Right ventricle myocardium superior (tissue), 1 donor: ENCODE results near the gene SDCBP2. TPM values are rescaled to one million over a fixed set of nuclear protein-coding genes. Genes with fewer than 3 reads are reported as not detected.

Experiments used
- ATAC-seq: fragments of 200-7000 bp; cut with Tn5 transposase; one replicate; pipeline ENCODE4 v1.9.1; 2020; ENCODE audit warnings: mild to moderate bottlenecking; ENCODE audit not compliant: poor library complexity
- DNase-seq: peaks from one replicate; pipeline ENCODE4 v3.0.0-alpha.2; 2020
- intact Hi-C: fragments of 100-400 bp; cut with DNase I; formaldehyde crosslinking; loops from one replicate; pipeline ENCODE4 v1.11.2; 2022
- total RNA-seq: library from RNA; stranded (reverse); fragmentation: NEBNext Ultra II Directional; extraction: Animal tissue kit (Norgen Biotek cat#: 25700); gene quantifications from one replicate; pipeline ENCODE4 v1.2.1, GENCODE V29; 2021
- donor health status: DM: no; HTN: yes; CAD: no; lungs with severe emphysema.

SDCBP2 gene
- total RNA-seq, 1 donor from 2014 or later: 2.5 TPM

- no peak for DNase-seq
Measured at GRCh38 chr20:1334370-1334731, 5.4 kb upstream of the SDCBP2 start.

GRCh38 chr20:1333462-1334369, 4.8 kb upstream of the SDCBP2 start:
- ATAC-seq (no peak), DNase-seq (no peak)
- intact Hi-C loops: no loop called here

More at GRCh38 chr20:1334370-1334731, 5.4 kb upstream of the SDCBP2 start:
- ATAC-seq: no peak
- intact Hi-C loops: no loop called here

- ATAC-seq (no peak), DNase-seq (no peak)
- intact Hi-C loops: no loop called here
Measured at GRCh38 chr20:1332749-1333300, 3.9 kb upstream of the SDCBP2 start.

- intact Hi-C loops: no loop called here
- no peak for ATAC-seq
Measured at GRCh38 chr20:1331801-1332453, 3.0 kb upstream of the SDCBP2 start.

GRCh38 chr20:1331101-1331500, 2.2 kb upstream of the SDCBP2 start:
- DNase-seq (no peak), ATAC-seq (no peak)
- intact Hi-C loops: no loop called here

More at GRCh38 chr20:1331801-1332453, 3.0 kb upstream of the SDCBP2 start:
- no peak for DNase-seq

DNA sequence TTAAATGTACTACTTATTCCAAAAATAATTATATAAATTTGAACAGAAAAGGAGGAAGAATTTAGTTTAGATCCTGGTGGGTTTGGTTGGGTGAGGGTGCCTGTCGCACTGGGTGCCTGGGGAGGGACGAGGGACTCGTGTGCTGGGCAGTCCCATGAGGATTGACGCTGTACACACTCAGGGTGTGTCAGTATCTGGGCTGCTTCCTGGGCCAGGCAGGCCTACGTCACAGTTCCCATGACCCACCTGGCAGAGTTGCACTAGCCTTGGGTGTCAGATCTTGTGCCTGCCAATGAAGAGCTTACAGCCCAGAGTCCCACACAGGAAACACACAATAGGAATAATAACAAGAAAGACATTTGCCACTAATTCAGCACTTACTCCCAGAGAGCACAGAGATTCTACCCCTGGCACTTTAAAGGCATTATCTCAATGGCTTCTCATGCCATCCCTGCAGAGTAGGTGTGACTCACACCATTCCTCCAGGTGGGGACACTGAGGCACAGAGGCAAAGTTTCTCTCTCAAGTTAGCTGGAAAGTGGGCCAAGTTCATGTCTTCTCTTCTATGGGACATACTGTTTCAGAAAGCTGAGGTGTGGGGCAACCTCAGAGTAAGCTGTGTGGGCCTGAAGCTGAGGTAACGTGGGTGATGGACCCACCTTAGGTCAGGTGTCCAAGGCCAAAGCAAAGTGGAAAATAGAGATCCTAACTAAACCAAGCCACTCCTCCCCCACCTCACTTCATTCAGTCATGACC, 1.3 kb upstream of the SDCBP2 start:
- peak; percentile 70 for ATAC-seq
- peak; percentile 78 for DNase-seq
- intact Hi-C loops: no loop called here

DNA sequence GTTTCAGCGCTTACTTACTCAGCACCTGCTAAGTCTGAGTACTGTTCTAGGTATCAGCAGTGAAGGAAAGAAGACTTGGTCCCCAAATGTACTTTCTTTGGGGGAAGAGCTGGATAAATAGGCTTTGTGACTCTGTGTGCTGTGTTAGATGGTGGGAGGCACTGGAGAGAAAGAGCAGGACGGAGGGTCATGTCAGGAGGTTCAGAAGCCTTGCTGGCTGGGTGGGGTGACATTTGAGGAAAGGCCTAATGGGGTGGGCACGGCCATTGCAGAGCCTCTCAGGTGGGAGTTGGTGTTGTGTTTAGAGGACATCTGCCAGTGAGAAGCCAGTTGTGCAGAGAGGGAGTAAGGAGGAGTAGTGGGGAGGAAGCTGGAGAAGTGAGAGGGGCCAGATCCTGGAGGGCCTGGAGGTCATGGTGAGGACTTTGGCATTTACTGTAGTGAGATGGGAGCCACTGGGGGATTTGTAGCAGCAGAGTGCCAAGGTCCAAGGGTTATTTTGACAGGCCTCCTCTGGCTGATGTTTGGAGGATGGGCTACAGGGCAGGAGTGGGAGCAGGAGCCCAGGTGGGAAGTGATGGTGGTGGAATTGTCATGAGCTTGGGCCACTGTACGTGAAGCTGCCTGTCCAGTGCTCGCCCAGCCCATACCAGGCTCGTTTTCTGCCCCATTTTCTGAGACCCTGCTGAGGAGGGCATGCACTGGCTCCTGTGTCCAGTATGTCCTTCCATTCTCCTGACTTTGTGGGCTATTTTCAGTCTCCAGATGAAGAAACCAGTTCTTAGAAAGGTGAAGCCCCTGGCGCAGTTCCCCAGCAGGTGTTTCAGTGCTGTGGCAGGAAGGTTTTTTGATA, 886 bp downstream of the SDCBP2 start:
- ATAC-seq: no peak
- intact Hi-C loops: loop anchor here (5.0 kb wide), 1 partner anchor 44 kb away; no protein-coding TSS in a partner anchor
- no peak for DNase-seq

DNA sequence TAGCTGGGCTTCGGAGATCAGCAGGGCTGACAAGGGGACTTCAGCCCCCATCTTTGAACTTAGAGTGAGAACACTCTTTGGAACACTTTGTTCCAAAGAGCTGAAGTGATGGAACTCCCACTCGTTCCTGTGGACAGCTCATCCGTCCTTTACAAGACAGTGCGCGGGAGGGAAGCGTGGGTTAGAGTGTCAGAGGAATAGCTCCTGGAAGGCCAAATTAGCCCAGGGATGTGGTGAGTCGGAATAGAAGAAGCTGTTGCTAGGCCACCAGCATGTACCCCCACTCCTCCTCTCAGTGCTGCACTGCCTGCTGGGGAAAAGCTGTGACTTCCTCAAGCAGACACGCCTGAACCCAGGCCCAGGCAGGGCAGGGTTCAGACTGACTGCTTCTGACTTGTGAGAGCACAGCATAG, 1.7 kb downstream of the SDCBP2 start:
- DNase-seq: no peak
- no peak for ATAC-seq
- intact Hi-C loops: loop anchor here (5.0 kb wide), 1 partner anchor 45 kb away; no protein-coding TSS in a partner anchor

GRCh38 chr20:1326031-1326930, 2.7 kb downstream of the SDCBP2 start:
- DNase-seq (peak; percentile 64), ATAC-seq (peak; percentile 17)
- intact Hi-C loops: loop anchor here (5.0 kb wide), 1 partner anchor 46 kb away; no protein-coding TSS in a partner anchor

DNA sequence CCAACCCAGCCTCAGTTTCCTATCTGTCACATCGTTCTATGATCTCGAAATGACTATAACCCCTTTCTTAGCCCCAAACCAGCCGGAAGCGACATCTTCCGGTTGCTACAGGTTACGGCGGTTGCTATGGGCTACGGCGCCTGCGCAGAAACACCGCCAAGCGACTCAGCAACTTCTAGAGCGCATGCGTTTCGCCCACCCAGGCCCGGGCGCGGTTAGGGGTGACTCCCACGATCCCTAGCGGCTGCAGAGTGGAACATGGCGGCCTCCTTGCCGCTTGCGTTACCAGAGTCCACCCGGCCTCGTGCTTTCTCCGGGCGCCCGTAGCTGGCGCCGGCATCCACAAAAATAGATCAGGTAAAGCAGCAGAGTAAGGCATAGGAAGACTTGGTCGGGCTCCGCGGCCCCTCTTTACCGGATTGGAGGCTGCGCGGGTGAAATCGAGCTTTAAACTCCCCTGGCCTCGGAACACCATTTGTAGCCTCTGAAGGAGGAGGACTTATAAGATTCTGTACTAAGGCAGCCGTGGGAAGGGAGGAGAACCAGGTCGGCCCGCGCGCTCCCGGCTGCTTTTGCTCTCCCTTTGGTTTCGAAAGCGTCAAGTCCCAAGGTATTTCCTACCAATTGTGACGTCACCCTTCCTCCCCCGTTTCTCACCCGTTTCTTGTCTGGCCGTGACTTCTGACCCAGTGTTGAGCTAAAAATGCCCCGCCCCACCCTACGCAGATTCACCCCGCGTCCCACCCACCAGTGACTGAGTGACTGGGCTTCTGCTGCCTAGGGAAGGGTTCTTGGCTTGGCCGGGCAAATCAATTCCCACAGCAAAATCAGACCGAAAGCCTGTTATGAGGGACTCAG, 3.5 kb downstream of the SDCBP2 start:
- DNase-seq (peak; percentile 99), ATAC-seq (peak; percentile 96)
- intact Hi-C loops: loop anchor here (2.0 to 5.0 kb wide), 2 partner anchors 47 to 67 kb away; partner anchors contain the start of gene FKBP1A

DNA sequence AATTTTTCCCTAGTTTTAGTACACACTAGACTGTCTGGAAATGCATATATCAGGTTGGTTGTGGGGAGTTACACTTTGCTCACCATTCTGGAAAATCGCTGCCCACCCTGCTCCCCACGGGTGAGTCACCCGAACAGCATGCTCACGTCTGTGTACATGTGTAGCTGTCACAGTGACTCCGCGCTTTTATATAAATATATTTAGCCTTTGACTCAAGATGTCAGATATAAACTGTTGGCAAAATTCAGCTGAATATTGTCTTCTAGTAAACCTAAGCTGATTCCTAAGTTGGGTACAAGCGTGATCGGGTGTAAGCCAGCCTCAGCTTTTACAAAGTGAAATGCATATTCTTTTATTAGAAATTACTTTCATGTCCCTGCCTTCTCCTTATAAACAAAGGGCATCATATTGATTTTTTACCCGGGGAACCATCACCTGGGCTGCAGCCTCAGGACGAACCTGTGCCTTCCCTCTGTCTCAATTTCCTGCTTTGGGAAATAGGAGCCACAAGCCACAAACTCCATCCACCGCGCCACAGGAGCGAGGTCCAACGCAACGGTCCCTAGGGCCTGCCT, 4.3 kb downstream of the SDCBP2 start:
- DNase-seq: no peak
- no peak for ATAC-seq
- intact Hi-C loops: loop anchor here (2.0 to 5.0 kb wide), 2 partner anchors 48 to 68 kb away; partner anchors contain the start of gene FKBP1A

GRCh38 chr20:1323830-1324597, 4.9 kb downstream of the SDCBP2 start:
- intact Hi-C loops: loop anchor here (2.0 kb wide), 1 partner anchor 69 kb away; the partner anchor contains the start of gene FKBP1A
- ATAC-seq (no peak), DNase-seq (no peak)

DNA sequence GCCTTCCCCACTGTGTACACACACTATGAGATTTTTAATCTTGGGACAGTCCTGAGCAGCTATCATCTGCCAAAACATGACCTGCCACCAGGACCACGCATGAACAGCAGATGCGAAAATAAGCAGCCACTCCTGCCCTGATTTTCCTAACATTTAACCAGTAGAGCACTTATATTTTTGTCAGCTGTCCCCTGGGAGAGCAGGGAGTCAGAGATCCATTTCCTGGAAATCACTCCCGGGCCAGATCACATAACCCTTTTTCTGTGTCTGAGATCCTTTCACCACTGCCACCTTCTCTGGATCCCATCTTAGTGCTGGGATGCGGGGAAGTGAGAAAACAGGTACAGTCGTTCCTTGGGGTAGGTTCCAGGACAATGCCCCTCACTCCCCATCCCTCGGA, 5.7 kb downstream of the SDCBP2 start:
- DNase-seq: no peak

DNA sequence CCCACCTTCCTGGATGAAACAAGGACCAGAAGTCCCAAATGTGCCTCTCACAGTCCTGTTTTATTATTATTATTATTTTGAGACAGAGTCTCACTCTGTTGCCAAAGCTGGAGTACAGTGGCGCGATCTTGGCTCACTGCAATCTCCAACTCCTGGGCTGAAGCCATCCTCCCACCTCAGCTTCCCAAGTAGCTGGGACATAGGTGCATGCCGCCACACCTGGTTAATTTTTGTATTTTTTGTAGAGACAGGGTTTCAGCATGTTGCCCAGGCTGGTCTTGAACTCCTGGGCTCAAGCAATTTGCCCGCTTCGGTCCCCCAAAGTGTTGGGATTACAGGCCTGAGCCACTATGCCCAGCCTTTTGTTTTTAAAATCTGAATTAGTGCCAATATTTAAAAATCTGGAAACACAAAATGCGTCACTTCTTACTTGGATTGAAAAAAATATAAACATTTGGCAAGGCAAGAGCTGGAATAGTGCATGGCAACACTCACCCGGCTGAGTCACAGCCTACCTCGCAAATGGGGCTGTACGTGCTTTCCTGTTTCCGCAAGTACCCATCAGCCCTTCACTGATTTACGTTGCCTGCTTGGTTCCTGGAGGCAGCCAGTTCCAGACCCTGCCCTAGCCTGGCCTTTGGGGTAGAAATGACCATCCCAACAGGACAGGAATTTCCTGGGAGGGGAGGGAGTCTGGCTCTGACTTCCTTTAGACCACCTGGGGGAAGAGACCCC, 6.3 kb downstream of the SDCBP2 start:
- no peak for DNase-seq
- no peak for ATAC-seq
- intact Hi-C loops: no loop called here

More for the DNA sequence above, 5.7 kb downstream of the SDCBP2 start:
- ATAC-seq: no peak
- intact Hi-C loops: no loop called here
